Spleen (tissue), 7 donors: ENCODE data around the gene CD79A.

ENCODE experiments used
- POLR2A ChIP-seq, 3 donors: fragments of 450-650 bp; IDR thresholded peaks; one replicate each; pipeline ENCODE4 v1.5.1; 2017; ENCODE audit warnings: antibody characterized with exemption in 3 of 3, mild to moderate bottlenecking in 1 of 3
- POLR2AphosphoS5 ChIP-seq, 3 donors: sonication (generic); formaldehyde crosslinking; IDR thresholded peaks; one replicate each; pipeline ENCODE4 v1.5.1; 2017; ENCODE audit warnings: antibody characterized with exemption in 3 of 3
- TF ChIP-seq, protein P1 (sequence below), 11 experiments: fragments of 200-600 bp in 7 of 11; fragments of 450-650 bp in 4 of 11; sonication (generic) in 4 of 11; IDR thresholded peaks in 8 of 11; conservative IDR thresholded peaks in 3 of 11; 1 replicate in 7 of 11; 2 replicates in 4 of 11; pipeline versions ENCODE4 v1.4.0 to v1.8.0; 2016 to 2021; ENCODE audit warnings: antibody characterized with exemption in 11 of 11, inconsistent platforms in 4 of 11, mild to moderate bottlenecking in 1 of 11
- donor health status: DM: no; HTN: no; CAD: no; lungs with moderate emphysema.
- donor health status: DM: no; HTN: no; CAD: no.
- donor health status: DM: no; HTN: no; CAD: no.

DNA sequence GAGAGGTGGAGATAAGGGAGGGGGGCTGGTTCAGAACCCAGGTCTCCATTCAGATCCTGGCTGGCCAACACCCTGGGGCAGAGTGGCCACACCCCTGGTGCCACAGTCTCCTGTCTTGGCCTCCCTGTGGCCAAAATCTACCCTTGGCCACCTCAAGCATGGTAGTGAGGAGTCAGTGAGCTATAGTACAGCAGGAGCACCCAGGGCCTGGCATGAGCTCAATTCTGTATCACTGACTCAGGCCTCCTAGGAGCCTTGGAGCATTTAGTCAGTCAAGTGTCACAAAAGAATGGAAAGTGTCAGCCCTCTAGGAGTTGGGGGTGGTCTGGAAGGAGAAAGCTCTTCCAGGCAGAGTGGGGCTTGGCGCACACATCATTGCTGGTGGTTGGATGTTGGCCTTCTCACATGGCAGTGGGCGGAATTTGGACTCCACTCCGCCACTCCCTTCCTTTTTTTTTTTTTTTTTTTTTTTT, 6.6 kb upstream of the CD79A start:
- no peak for TF ChIP-seq POLR2A (IDR thresholded peaks at IDR 0.05)
- no peak for TF ChIP-seq POLR2AphosphoS5 (IDR thresholded peaks at IDR 0.05)
- TF ChIP-seq, protein P1, sequence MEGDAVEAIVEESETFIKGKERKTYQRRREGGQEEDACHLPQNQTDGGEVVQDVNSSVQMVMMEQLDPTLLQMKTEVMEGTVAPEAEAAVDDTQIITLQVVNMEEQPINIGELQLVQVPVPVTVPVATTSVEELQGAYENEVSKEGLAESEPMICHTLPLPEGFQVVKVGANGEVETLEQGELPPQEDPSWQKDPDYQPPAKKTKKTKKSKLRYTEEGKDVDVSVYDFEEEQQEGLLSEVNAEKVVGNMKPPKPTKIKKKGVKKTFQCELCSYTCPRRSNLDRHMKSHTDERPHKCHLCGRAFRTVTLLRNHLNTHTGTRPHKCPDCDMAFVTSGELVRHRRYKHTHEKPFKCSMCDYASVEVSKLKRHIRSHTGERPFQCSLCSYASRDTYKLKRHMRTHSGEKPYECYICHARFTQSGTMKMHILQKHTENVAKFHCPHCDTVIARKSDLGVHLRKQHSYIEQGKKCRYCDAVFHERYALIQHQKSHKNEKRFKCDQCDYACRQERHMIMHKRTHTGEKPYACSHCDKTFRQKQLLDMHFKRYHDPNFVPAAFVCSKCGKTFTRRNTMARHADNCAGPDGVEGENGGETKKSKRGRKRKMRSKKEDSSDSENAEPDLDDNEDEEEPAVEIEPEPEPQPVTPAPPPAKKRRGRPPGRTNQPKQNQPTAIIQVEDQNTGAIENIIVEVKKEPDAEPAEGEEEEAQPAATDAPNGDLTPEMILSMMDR (IDR thresholded peaks at IDR 0.05 in 8 of 11, conservative IDR thresholded peaks at IDR 0.05 in 3 of 11): no peak
